Measurements from ENCODE around the gene JAK1.

DNA sequence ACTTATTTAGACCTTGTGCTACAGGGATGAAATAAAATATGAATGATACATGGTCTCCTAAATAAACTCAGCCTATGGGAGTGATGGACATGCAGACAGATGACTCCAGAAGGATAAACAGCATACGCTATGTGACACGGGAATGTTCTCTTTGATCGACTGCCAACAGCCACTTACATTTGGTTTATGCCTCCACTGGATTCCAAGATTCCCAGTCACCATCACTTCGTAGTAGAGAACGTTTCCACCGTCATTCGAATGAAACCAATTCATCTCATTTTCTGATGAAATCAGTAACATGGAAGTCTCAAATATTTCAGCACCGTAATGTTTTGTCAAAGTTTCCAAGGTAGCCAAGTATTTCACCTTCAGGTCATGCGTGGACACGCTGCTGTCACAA, 99.7 kb downstream of the JAK1 start:
- TF ChIP-seq CTCF (IDR thresholded peaks at IDR 0.05) (no peak), ZFX (IDR thresholded peaks at IDR 0.05; ENCODE audit: borderline replicate concordance) (no peak)

Measured in 22Rv1 (cell line).